Activated CD4-positive, alpha-beta T cell treated with anti-CD3 and anti-CD28 coated beads for 48 hours (primary cell): Measurements from ENCODE around the gene CPE.
"Not testable (repeated sequence)": the region's sequence is repeated elsewhere in the genome, so short reads cannot be mapped to it uniquely, and the experiment has no call there.

Experiments used
- DNase-seq: peaks from one replicate; pipeline ENCODE4 v3.0.0-alpha.2; 2020

The CPE gene

DNA sequence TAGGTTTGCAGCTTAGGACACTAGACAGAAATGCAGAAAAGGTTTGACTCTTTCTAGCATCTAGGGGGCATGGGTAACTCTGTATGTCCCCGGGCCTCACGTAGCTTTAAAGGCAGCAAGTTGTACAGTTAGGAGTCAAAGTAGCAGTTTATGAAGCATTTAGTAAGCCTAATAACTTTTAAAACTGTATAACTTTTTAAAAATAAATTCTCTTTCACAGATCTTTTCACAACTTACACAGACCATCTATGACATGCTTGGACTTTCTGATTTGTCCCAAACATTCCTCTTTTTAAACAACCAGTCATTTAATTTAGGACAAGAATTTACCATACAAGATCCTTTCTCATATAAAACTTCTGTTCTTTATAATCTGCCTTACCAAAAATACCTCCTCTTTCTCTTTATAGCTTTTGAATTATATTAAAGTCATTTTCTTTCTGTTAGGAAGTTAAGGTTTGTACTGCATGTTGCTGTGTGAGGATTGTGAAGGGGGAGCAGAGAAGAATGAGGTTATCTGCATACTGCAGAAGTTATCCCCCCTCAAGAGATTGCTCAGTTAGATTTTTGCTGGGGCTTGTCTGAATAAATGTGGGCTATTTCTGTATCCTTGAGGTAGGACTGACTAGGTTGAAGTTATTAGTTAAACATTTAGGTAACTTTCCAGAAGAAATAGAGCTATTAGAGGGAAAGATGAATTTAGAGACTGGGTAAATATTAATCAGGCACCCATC is 94.3 kb downstream of the CPE start:
- DNase-seq: no peak

DNA sequence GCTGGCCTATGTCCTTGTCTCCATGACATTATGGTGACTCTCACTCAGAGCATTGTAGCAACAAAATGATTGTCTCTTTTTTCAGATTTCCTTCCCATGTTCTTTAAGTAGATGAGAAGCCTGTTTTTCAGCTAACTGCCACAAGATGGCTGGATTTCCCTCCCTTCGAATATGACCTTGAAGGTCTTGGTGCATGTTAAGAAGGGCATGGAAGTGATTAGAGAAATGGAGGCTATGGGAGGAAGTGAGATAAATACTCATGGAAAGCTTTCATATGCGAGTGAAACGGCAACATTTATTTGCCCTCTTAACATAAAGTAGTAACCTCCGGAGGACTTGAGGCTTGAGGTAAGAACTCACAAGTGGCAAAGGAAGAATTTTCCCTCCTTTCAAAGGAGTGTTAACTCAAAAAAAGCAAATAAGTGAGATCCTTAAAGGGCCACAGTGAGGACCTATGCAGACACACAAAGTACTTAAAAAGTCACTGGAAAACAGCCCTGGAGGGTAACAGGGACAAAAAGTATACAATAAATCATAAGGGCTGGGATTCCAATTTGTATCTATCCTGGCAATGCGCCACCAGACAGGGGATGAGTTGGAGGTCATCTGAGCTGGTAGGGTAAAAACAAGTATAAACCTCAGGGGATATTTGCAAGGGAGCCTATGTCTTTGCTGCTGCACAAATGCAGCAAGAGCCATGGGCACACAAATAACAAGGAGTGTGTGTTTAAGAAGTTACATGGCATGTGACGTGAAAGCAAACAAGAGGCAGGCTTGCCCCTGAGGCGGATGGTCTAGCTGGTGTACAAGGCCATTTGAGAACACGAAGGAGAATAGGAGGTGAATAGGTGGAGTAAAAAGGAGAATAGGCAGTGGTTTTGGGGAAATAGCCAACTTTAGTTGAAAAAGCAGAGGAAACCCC is 96.2 kb downstream of the CPE start:
- no peak for DNase-seq

DNA sequence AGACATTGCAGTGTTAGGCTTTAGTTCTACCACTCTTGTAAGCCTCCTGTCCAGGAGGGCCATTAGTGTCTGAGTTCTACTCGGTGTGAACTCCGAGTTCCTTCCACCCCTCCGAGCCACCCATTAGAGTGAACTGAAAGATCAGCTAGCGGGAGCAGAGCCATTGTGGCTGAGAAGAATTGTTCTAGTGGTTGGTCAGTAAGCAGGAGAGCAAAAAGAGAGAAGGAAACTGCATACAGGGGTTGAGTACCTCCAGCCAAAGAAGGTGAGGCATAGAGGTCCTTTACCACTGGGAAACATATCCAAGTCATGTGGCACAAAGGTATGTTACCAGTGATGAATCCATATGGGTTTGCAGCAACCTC is 96.9 kb downstream of the CPE start:
- no peak for DNase-seq

DNA sequence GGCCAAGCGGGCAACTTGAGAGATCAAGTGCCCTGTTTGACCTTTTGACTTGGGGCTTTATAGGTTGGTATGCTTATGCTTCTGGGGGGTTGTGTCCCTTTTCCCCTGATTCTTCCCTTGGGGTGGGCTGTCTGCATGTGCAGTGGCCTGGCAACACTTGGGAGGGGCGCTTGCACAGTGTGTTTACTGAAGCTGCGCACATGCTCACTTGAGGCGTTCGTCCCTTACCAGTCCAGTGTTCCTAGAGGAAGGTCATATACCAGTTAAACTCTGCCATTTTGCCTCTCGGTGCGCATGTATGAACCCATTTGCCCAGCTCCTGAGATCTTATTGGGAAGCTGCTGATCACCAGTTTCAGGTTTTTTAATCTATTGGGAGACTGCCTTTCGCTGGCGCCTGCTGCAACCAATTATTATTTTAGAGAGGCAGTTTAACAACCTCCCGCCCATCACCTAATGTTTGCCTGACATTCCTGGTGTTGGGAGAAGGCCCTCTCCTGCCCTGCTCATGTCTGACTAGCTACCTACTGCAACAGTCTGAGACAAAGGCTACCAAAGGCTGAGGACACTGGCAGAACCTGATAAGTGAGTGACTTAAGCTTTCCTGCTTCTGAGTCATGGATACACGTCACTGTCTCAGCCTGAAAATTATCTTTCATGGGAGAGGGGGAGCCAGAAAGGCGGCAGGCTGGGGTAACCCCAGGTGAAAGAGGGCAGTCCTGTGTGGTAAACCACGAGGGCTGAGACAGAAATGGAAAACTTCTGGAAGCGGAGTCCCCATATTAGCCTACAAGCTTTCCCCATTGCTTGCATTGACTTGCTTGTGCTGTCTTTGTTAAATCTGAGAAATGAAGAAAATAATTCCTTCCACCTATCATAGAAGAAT is 97.6 kb downstream of the CPE start:
- no peak for DNase-seq

DNA sequence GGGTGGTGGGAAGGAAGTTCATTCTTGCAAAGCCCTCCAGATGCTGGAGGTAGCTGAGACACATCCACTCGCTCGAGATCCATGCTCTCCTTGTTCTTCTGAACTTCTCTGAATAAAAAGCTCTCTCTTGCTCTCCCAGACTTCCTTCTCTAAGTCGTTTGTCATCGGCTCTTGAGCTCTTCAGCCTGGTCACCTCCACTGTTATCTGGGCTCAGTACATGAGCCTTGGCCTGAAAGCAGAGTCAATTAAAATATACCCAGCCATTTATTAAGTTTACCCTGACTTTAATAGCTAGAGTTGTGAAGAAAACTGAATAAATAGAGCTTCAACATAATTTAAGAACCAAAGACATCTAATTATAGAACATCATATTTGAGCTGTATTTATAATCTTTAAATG is 99.0 kb downstream of the CPE start:
- no peak for DNase-seq

DNA sequence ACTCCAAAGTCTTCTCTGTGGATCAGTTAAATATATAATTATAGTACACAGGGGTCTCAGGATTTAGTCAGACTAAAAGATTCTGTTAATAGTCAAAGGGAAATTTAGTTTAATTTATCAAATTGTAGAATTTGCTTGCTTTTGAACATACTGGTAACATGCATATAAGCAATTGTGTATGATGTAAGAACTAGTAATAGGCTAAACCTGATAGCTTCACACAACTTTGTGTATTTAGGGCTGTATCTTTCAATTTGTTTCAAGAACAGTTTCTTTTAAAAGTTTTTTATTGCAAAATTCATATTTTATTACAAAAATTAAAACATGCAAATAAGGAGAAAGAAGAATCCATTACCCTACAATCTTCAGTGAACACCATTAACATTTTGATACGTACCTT is 99.5 kb downstream of the CPE start:
- no peak for DNase-seq

DNA sequence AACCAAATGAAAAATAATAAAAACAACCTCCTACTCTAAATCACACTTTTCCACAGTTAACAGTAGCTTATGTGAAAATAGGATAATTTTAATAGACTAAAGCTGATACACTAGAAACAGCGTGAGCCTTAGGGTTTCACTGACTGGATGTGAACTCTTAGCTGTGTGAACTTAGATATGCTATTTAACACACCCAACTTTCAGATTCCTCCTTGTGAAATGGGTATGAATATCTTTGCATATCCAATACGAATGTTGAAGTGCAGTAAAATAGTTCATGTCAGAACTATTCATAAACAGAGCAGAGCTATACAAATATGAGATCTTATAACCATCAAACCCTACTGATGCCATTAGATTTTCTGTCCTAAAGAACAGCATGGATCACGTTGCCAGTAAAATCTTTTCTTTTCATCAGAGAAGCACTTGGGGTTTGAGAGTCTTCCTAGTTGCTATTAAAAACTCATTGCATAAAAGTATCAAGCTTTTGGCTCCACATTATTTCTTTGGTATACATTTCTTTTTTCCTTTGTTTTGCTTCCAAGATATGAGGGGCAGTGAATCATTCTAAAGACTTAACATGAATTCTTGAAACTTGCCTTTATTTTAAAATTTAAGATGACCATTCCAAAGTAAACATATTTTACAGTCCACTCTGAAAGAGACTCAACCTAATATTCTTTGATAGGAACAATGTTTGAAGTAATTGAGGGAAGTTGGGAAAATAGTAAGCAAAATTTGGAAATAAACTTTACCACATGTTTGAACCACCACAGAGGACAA is 102.4 kb downstream of the CPE start:
- no peak for DNase-seq

DNA sequence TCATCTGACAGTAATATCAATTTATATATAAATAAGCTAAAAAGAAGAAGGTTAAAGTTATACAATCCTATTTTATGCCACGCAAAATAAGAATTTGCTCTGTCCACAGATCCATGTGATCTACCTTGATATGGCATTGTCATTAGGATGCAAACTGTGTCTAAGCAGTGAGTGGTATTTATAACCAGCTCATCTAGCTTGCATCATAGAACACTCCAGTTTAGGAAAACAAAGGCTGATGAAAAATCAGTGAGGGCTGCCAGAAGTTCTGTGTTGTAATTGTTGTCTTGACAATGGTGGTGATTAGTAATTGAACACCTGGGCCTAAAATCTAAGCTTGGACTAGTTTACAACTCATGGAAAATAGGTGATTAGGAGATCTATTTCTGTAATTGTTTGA is 111.0 kb downstream of the CPE start:
- DNase-seq: no peak

DNA sequence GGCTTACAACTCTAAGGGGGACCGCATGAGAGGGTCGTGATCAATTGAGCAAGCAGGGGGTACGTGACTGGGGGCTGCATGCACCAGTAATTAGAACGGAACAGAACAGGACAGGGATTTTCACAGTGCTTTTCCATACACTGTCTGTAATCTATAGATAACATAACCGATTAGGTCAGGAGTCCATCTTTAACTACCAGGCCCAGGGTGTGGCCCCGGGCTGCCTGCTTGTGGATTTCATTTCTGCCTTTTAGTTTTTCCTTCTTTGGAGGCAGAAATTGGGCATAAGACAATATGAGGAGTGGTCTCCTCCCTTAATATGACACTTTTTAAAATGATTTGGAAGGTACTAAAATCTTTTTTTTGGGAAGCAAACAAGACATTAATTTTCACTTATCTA is 113.8 kb downstream of the CPE start:
- DNase-seq: not testable (repeated sequence)

DNA sequence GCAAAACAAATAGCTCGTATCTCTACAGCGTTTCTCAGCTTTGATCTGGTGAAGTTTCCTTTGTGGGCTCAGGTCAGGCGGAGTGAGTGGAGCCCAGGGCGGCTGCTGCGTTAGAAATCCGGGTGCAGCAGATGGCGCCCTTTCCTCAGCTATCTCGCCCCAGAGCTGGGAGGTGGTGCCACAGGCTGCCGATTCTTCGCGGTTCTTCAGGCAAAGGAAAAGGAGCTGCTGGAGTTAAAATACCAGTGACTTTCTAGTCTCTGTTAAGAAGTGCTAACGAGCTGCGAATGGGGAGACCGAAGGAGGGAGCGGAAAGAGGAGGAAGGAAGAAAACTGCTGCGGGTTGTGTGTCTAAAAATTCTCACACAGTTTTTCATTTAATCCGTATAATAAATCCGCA is 114.6 kb downstream of the CPE start:
- DNase-seq: peak; percentile 78

DNA sequence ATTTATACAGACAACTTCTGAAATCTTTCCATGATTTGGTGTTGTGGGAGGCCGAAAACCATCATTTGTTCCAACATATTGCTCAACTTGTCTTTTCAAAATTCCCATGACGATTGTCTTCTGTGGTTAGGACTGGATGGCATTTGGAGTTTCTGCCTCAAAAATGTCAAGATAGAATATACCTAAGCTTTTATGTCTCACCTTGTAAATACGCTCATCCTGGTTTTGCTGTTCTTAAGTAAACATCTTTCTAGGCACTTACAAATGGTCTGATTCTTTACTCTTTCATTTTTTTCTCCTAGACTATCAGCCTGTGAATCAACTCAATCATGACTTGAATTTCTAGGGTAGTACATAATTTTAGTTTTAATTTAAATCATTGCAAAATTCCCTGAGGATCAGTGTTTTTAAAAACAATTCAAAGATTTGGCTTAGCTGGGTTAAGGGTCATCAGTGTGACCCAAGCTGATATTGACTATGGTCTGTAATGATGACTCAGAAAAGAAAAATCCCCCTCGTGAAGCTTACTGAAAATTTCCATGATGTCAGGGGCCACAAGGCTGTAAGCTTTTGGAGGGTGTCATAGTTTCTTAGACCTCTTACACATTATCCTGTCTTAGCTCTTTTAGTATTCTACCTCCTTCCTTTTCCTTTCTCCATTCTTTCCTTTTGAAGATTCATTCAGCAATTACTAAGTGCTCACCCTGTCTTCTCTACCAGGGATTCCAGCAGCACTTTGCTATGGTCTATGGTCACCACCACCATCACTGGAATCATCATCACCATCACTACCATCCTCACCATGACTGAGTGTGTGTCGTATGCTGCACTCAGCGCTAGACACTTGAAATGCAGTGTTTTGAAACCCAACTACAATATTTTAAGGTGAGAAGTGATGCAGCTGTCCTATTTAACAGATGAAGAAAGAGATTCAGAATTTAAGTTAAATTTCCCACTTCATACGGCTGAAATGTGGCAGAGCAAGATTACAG is 124.4 kb downstream of the CPE start:
- DNase-seq: no peak

DNA sequence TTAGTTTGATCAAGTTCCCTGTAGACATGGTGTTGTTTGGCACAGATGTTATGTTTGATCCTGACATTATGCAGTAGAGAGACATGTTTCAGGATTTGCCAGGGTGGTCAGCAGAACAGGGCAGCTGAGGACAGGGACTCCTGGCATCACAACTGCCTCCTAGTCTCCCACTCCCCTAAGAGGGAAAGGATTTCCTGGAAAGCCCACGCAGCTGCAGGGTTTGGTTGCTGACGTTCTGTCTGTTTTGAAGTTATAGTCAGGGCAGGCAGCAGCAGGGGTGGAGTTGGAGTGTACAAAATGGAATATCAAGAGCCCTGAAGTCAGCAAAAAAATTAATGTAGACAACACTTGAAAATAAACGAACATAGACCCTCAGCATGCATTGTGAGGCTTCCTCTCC is 125.4 kb downstream of the CPE start:
- no peak for DNase-seq

DNA sequence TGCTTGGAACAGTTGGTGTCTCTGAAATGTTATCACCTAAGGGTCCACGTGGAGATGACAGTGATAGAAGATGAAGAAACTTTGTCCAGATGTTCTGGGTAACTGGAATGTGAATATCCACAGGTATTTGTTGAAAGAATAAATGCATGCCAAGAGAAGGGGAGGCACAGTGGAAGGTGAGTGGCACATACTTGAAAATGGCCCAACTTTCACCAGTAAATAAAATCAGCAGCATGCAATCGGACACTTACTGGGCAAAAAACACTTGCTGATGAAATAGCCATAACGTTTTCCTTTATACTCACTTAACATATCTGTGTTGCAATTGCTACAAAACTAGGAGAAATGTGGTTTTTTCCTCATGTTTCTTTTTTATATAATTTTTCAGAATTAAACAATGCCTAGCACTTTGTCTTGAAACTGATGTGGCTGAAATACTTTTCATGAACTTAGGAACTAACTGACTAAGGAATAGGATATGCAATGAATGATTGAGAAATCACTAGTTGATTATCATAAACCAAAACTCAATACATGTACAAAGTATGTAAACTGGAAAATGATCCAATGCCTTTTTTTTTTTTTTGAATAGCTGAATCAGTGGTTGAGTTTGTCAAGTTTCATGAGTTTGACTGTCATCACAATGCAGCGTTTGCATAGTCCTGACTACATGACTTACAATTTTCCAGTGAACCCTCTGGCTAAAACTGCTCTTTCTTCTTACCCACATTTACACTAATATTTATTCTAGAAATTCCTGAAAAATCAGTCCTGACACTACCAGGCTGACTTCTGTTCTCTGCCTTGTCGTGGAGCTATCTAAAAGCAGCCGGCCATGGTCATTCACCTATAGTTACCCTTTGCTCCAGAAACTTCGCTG is 127.4 kb downstream of the CPE start:
- no peak for DNase-seq

DNA sequence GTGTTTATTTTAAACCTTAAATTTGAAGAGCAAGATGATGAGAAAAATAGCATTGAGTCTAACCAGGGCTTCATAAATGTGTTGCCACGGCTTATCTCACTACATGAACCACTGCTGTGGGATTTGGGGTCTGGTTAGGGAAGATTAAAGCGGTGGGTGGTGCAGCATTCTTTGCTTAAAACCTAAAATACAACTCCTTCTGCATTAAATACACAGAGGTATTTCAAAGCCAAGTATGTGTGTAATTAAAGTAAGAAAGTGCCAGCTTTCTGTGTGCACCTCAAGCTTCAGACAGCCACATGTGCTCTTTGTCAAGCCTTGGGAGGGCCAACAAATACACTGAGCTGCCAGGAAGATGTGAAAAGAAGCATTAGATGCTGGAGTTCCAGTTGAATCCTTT is 128.0 kb downstream of the CPE start:
- DNase-seq: no peak

DNA sequence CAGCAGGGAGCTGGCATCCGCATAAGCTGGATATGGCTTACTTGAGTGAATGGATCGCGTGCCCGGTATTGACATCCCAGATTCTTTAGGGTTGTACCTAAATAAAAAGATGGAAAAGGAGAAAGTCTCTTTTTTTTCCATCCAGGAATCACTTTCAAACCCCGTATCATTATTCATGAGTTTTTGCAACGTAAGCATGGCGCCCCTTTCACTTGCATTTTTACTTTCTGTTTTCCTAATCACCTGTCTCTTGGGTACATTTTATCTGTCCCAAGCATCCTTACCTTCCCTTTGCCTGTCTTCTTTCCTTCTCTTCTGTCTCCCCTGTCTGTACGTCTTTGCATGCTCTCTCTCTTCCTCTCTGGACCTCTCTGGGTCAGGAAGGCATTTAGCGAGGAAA is 128.6 kb downstream of the CPE start:
- DNase-seq: no peak

DNA sequence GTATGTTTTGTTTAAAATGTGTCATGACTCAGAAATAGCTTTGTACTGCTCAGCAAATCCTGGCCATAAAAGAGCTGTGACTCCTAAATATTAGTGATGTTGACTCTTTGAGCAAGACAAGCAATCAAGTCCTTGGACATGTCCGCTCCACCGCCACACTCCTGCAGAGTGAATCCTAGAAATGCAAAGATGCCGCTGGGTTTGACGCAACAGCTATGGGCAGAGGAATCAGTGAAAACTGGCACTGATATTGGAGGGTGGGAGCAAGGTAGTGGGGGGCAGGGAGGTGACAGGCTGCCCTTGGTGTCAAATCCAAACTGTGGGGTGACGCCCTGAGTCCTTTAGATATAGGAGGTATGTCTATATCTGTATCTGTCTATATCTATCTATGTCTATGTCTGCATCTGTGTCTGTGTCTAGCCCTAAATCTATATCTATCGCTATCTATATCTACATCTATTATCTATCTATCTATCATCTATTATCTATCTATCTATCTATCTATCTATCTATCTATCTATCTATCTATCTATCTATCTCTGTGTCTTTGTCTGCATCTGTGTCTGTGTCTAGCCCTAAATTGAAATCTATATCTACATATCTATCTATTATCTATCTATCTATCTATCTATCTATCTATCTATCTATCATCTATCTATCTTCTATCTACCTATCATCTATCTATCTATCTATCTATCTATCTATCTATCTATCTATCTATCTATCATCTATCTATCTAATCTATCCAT is 129.7 kb downstream of the CPE start:
- DNase-seq: no peak

DNA sequence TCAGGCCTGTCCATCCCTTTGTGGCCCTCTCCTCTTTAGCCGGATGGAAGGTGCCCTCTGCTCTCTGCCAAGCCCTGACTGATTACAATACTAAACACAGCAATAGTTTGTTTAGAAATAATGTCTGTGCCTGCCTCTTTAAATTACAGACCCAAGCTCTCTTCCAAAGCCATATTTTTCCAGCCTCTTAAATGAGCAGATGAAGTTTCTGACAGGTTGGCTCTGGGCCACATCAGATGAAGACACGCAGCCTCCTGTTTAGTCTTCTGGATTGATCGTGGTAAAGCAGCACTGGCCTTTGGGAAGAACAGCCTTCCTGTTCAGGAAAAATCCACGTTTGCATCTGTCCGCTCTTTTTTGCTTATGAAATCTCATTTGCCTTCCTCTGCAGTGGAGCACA is 133.6 kb downstream of the CPE start:
- DNase-seq: no peak

DNA sequence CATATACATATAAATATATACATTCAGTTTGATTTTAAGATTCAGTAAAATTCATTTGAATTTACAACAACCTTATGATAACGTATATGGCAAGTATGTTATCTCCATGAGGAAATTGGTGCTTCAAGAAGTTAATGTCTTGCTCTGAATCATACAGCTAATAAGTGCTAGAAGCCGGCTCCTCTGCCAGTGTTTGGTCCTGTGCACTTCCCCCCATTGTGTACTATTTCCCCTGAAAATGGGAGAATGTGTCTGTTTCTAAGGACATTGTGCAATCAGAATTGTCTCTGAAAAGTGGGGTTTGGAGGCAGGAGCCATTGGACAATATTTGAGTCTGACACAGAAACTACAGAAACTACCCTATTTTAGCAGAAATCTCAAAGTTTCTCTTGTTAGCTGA is 135.9 kb downstream of the CPE start:
- DNase-seq: no peak

DNA sequence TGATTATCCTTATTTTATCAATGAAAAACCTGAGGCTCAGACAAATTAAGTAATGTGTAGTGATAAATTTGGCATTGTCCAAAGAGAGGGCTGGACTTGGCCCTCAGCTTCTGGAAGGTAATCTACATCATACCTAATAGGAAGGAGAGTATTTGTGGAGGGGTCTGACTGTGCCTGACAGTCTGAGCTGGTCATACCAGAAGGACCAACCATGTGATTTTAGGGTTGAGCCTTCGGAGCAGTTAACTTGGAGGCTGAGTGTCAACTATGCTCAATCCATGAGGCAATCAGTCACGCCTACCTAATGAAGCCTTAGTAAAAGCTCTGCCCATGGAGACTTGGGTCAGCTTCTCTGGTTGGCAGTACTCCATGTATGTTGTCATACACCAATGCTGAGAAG is 136.4 kb downstream of the CPE start:
- no peak for DNase-seq
